ENCODE results near the gene CCDC28A. TPM values are rescaled to one million over a fixed set of nuclear protein-coding genes. Genes with fewer than 3 reads are reported as not detected.

The CCDC28A gene
- total RNA-seq, 1 donor from 2014 or later, result 11.1 TPM

GRCh38 chr6:138765896-138766655 lies 7.5 kb upstream of the CCDC28A start:
- H3K36me3 ChIP-seq (ENCODE audit: control insufficient read depth, insufficient read depth, low read length), result no peaks in the 10 kb centered on the region
- DNase-seq (ENCODE audit: low read depth), result peak; percentile 51
- no peaks in the 10 kb centered on the region for H3K27me3 ChIP-seq (ENCODE audit: control insufficient read depth, insufficient read depth, low read length)
- H3K4me3 ChIP-seq (ENCODE audit: low read depth, low read length), result no peak overlapping the region
- no peak for FAIRE-seq
- peak; percentile 24 for TF ChIP-seq CTCF (IDR thresholded peaks at IDR 0.05; ENCODE audit: insufficient read depth, low read length, severe bottlenecking)

- no peak for TF ChIP-seq CTCF (IDR thresholded peaks at IDR 0.05; ENCODE audit: insufficient read depth, low read length, severe bottlenecking)
- no peak for FAIRE-seq
- Histone ChIP-seq H3K36me3 (ENCODE audit: control insufficient read depth, insufficient read depth, low read length) (no peaks in the 10 kb centered on the region), H3K27me3 (ENCODE audit: control insufficient read depth, insufficient read depth, low read length) (no peaks in the 10 kb centered on the region), H3K4me3 (ENCODE audit: low read depth, low read length) (no peak overlapping the region)
- no peak for DNase-seq (ENCODE audit: low read depth)
Observed at GRCh38 chr6:138769102-138769676, 4.4 kb upstream of the CCDC28A start.

GRCh38 chr6:138772596-138773176 lies 883 bp upstream of the CCDC28A start:
- no peaks in the 10 kb centered on the region for H3K36me3 ChIP-seq (ENCODE audit: control insufficient read depth, insufficient read depth, low read length)
- H3K4me3 ChIP-seq (ENCODE audit: low read depth, low read length), result peak overlapping the region; percentile 76
- TF ChIP-seq CTCF (IDR thresholded peaks at IDR 0.05; ENCODE audit: insufficient read depth, low read length, severe bottlenecking), result no peak
- no peak for DNase-seq (ENCODE audit: low read depth)
- no peak for FAIRE-seq
- H3K27me3 ChIP-seq (ENCODE audit: control insufficient read depth, insufficient read depth, low read length), result no peaks in the 10 kb centered on the region

DNA sequence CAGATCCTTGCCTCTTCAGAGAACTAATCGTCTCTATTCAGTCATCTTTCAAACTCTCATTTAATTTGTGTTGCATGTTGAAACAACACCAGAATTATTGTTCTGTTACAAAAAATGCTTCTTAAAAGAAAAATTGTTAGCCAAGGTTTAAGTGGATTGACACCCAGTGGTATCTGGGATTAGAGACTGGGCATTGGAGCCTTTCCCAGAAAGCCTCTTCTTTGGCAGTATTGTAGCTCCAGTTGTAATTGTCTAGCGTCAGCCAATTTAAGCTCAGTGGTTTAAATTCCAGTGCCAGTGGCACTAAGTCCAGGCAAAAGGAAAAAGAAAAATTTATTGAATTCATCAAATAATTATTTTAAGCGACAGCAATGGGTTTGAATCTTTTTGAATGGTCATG lies 801 bp downstream of the CCDC28A start:
- no peaks in the 10 kb centered on the region for H3K27me3 ChIP-seq (ENCODE audit: control insufficient read depth, insufficient read depth, low read length)
- TF ChIP-seq CTCF (IDR thresholded peaks at IDR 0.05; ENCODE audit: insufficient read depth, low read length, severe bottlenecking), result no peak
- FAIRE-seq (no peak), DNase-seq (ENCODE audit: low read depth) (no peak)
- no peaks in the 10 kb centered on the region for H3K36me3 ChIP-seq (ENCODE audit: control insufficient read depth, insufficient read depth, low read length)
- peak overlapping the region; percentile 76 for H3K4me3 ChIP-seq (ENCODE audit: low read depth, low read length)

GRCh38 chr6:138776659-138777058 lies 3.1 kb downstream of the CCDC28A start:
- H3K36me3 ChIP-seq (ENCODE audit: control insufficient read depth, insufficient read depth, low read length), result no peaks in the 10 kb centered on the region
- FAIRE-seq, result no peak

More at GRCh38 chr6:138776659-138777058, 3.1 kb downstream of the CCDC28A start:
- TF ChIP-seq CTCF (IDR thresholded peaks at IDR 0.05; ENCODE audit: insufficient read depth, low read length, severe bottlenecking), result no peak
- H3K27me3 ChIP-seq (ENCODE audit: control insufficient read depth, insufficient read depth, low read length), result no peaks in the 10 kb centered on the region
- DNase-seq (ENCODE audit: low read depth), result no peak
- H3K4me3 ChIP-seq (ENCODE audit: low read depth, low read length), result no peak overlapping the region
